Osteoblast (primary cell): Measurements from ENCODE around the gene TYMS. TPM values are rescaled to one million over a fixed set of nuclear protein-coding genes. Genes with fewer than 3 reads are reported as not detected.
A peak's percentile ranks its signal among the peaks of the same experiment; 100 is the strongest.

Experiments
- DNase-seq: peaks from one replicate; pipeline ENCODE4 v3.0.0; 2011; ENCODE audit warnings: low spot score, mixed read lengths; ENCODE audit not compliant: insufficient read length; ENCODE audit errors: missing footprints
- H2AFZ ChIP-seq: 2 replicates; pipeline ENCODE4 v1.6.0; 2011; ENCODE audit warnings: mild to moderate bottlenecking, low read length
- H3K27ac ChIP-seq: 2 replicates; pipeline ENCODE4 v1.5.1; 2011; ENCODE audit warnings: mild to moderate bottlenecking, low read depth, low read length, moderate library complexity
- H3K27me3 ChIP-seq: 2 replicates; pipeline ENCODE4 v1.6.0; 2012; ENCODE audit warnings: mild to moderate bottlenecking, control low read depth, inconsistent platforms, low read length, moderate library complexity; ENCODE audit not compliant: insufficient read depth
- H3K36me3 ChIP-seq: 2 replicates; pipeline ENCODE4 v1.5.1; 2011; ENCODE audit warnings: mild to moderate bottlenecking, low read length, control low read depth, moderate library complexity; ENCODE audit not compliant: insufficient read depth
- H3K4me1 ChIP-seq: 2 replicates; pipeline ENCODE4 v1.5.1; 2011; ENCODE audit warnings: mild to moderate bottlenecking, low read length, control low read depth, moderate library complexity; ENCODE audit not compliant: insufficient read depth
- H3K4me2 ChIP-seq: 2 replicates; pipeline ENCODE4 v1.6.0; 2011; ENCODE audit warnings: mild to moderate bottlenecking, low read length; ENCODE audit not compliant: insufficient read depth
- H3K4me3 ChIP-seq: fragments of 200-600 bp; sonication (generic); 3 replicates; pipeline ENCODE4 v1.5.1; 2012; ENCODE audit warnings: mild to moderate bottlenecking, low read length, inconsistent platforms; ENCODE audit not compliant: insufficient read depth
- H3K79me2 ChIP-seq: 2 replicates; pipeline ENCODE4 v1.6.0; 2012; ENCODE audit warnings: mild to moderate bottlenecking, low read length, control low read depth, inconsistent platforms; ENCODE audit not compliant: insufficient read depth
- H3K9me3 ChIP-seq: 2 replicates; pipeline ENCODE4 v1.5.1; 2011; ENCODE audit warnings: low read depth, low read length, control low read depth
- H4K20me1 ChIP-seq: 2 replicates; pipeline ENCODE4 v1.6.0; 2012; ENCODE audit warnings: mild to moderate bottlenecking, low read length, control low read depth; ENCODE audit not compliant: insufficient read depth
- total RNA-seq: library from RNA; depleted of rRNA; stranded (reverse); fragments of >200 nt; gene quantifications from 2 replicates; pipeline ENCODE4 v1.2.3, GENCODE V29; 2012
- TF ChIP-seq, protein P1 (sequence below): IDR thresholded peaks from 2 replicates; pipeline ENCODE4 v1.5.1; 2011; ENCODE audit warnings: mild to moderate bottlenecking, low read depth, low read length, moderate library complexity; ENCODE audit errors: extremely low read depth

Gene TYMS
- total RNA-seq, 1 donor = 4.7 TPM

GRCh38 chr18:658947-659533, 1.6 kb downstream of the TYMS start:
- Histone ChIP-seq H3K27ac (peak overlapping the region; percentile 56), H3K79me2 (peaks cover 32% of the 10 kb centered on the region), H3K4me2 (peak overlapping the region; percentile 93), H4K20me1 (no peaks in the 10 kb centered on the region), H3K36me3 (no peaks in the 10 kb centered on the region), H2AFZ (peak overlapping the region; percentile 96), H3K27me3 (no peaks in the 10 kb centered on the region), H3K4me3 (peak overlapping the region; percentile 95), H3K4me1 (peaks cover 8% of the 10 kb centered on the region), H3K9me3 (no peaks in the 10 kb centered on the region)
- TF ChIP-seq, protein P1, sequence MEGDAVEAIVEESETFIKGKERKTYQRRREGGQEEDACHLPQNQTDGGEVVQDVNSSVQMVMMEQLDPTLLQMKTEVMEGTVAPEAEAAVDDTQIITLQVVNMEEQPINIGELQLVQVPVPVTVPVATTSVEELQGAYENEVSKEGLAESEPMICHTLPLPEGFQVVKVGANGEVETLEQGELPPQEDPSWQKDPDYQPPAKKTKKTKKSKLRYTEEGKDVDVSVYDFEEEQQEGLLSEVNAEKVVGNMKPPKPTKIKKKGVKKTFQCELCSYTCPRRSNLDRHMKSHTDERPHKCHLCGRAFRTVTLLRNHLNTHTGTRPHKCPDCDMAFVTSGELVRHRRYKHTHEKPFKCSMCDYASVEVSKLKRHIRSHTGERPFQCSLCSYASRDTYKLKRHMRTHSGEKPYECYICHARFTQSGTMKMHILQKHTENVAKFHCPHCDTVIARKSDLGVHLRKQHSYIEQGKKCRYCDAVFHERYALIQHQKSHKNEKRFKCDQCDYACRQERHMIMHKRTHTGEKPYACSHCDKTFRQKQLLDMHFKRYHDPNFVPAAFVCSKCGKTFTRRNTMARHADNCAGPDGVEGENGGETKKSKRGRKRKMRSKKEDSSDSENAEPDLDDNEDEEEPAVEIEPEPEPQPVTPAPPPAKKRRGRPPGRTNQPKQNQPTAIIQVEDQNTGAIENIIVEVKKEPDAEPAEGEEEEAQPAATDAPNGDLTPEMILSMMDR = no peak
- no peak for DNase-seq

- H3K36me3 ChIP-seq = no peaks in the 10 kb centered on the region
- no peak overlapping the region for H3K4me2 ChIP-seq
- H3K27ac ChIP-seq = no peak overlapping the region
- H3K27me3 ChIP-seq = no peaks in the 10 kb centered on the region
- no peak for DNase-seq
- no peaks in the 10 kb centered on the region for H4K20me1 ChIP-seq
- H3K9me3 ChIP-seq = no peaks in the 10 kb centered on the region
- peaks cover 8% of the 10 kb centered on the region for H3K4me1 ChIP-seq
- peaks cover 32% of the 10 kb centered on the region for H3K79me2 ChIP-seq
- H3K4me3 ChIP-seq = no peak overlapping the region
- no peak overlapping the region for H2AFZ ChIP-seq
- TF ChIP-seq, protein P1 = no peak
Measured at GRCh38 chr18:659597-659996, 2.1 kb downstream of the TYMS start.

- no peak overlapping the region for H3K4me3 ChIP-seq
- peaks cover 8% of the 10 kb centered on the region for H3K4me1 ChIP-seq
- no peak for DNase-seq
- peaks cover 41% of the 10 kb centered on the region for H3K79me2 ChIP-seq
- H2AFZ ChIP-seq = no peak overlapping the region
- no peaks in the 10 kb centered on the region for H3K27me3 ChIP-seq
- no peak overlapping the region for H3K27ac ChIP-seq
- no peak overlapping the region for H3K4me2 ChIP-seq
- H3K36me3 ChIP-seq = no peaks in the 10 kb centered on the region
- TF ChIP-seq, protein P1 = no peak
- H4K20me1 ChIP-seq = no peaks in the 10 kb centered on the region
- no peaks in the 10 kb centered on the region for H3K9me3 ChIP-seq
Measured at GRCh38 chr18:662197-662596, 4.7 kb downstream of the TYMS start.

DNA sequence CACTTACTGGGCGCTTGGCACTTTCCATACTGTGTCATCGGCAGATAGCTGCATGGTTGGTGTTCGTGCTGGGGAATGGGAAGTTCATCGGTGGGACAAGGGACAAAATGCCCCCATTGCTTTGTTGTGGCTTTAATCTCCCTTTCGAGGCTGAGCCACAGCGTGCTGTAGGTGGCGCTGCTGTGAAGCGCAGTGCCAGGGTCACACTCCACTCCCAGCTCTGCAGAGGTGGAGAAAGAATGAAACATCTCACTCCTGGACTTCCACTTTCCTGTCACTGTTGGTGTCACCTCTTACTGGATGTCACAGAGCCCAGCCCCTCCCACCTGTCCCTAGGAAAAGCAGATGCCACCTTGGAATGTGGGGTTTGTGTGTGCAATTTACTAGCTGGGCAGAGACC, 8.7 kb downstream of the TYMS start:
- TF ChIP-seq, protein P1 = peak; percentile 35
- no peaks in the 10 kb centered on the region for H3K27me3 ChIP-seq
- peaks cover 21% of the 10 kb centered on the region for H3K36me3 ChIP-seq
- H4K20me1 ChIP-seq = no peaks in the 10 kb centered on the region
- H3K4me3 ChIP-seq = no peak overlapping the region
- no peak overlapping the region for H3K27ac ChIP-seq
- no peaks in the 10 kb centered on the region for H3K4me1 ChIP-seq
- H2AFZ ChIP-seq = no peak overlapping the region
- H3K79me2 ChIP-seq = peaks cover 19% of the 10 kb centered on the region
- no peak overlapping the region for H3K4me2 ChIP-seq
- no peaks in the 10 kb centered on the region for H3K9me3 ChIP-seq
- no peak for DNase-seq
